ENCODE data around the gene GXYLT2. TPM values are rescaled to one million over a fixed set of nuclear protein-coding genes. Genes with fewer than 3 reads are reported as not detected.

The GXYLT2 gene
- total RNA-seq, 1 donor from 2014 or later = 0.79 TPM

GRCh38 chr3:73026111-73026759 is 138.4 kb downstream of the GXYLT2 start:
- TF ChIP-seq, protein P1, sequence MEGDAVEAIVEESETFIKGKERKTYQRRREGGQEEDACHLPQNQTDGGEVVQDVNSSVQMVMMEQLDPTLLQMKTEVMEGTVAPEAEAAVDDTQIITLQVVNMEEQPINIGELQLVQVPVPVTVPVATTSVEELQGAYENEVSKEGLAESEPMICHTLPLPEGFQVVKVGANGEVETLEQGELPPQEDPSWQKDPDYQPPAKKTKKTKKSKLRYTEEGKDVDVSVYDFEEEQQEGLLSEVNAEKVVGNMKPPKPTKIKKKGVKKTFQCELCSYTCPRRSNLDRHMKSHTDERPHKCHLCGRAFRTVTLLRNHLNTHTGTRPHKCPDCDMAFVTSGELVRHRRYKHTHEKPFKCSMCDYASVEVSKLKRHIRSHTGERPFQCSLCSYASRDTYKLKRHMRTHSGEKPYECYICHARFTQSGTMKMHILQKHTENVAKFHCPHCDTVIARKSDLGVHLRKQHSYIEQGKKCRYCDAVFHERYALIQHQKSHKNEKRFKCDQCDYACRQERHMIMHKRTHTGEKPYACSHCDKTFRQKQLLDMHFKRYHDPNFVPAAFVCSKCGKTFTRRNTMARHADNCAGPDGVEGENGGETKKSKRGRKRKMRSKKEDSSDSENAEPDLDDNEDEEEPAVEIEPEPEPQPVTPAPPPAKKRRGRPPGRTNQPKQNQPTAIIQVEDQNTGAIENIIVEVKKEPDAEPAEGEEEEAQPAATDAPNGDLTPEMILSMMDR (IDR thresholded peaks at IDR 0.05; ENCODE audit: insufficient read depth, low read length, severe bottlenecking) = no peak
- H3K4me3 ChIP-seq (ENCODE audit: low read depth, low read length) = no peak overlapping the region
- no peak for FAIRE-seq
- no peak for DNase-seq (ENCODE audit: low read depth)
- no peaks in the 10 kb centered on the region for H3K36me3 ChIP-seq (ENCODE audit: control insufficient read depth, insufficient read depth, low read length)
- H3K27me3 ChIP-seq (ENCODE audit: control insufficient read depth, insufficient read depth, low read length) = no peaks in the 10 kb centered on the region

Other genes starting within 250 kb of the GXYLT2 start
- gene SHQ1, start 39.6 kb upstream of the GXYLT2 start, total RNA-seq = 14.6 and 17.6 TPM in 2 replicates
- gene PPP4R2, start 108.8 kb downstream of the GXYLT2 start, total RNA-seq = 82.1 and 117 TPM in 2 replicates
- 5.3 and 5.6 TPM in 2 replicates for gene EBLN2, start 173.6 kb downstream of the GXYLT2 start, total RNA-seq